SHP77 treated with DMSO at 0.1 percent for 48 hours (cell line): ENCODE data around the gene COX7A1.
"Not testable (repeated sequence)": the region's sequence is repeated elsewhere in the genome, so short reads cannot be mapped to it uniquely, and the experiment has no call there.

Experiments
- DNase-seq: peaks from one replicate; lab custom pipeline; 2025; lab: John Stamatoyannopoulos, UW

Gene COX7A1

DNA sequence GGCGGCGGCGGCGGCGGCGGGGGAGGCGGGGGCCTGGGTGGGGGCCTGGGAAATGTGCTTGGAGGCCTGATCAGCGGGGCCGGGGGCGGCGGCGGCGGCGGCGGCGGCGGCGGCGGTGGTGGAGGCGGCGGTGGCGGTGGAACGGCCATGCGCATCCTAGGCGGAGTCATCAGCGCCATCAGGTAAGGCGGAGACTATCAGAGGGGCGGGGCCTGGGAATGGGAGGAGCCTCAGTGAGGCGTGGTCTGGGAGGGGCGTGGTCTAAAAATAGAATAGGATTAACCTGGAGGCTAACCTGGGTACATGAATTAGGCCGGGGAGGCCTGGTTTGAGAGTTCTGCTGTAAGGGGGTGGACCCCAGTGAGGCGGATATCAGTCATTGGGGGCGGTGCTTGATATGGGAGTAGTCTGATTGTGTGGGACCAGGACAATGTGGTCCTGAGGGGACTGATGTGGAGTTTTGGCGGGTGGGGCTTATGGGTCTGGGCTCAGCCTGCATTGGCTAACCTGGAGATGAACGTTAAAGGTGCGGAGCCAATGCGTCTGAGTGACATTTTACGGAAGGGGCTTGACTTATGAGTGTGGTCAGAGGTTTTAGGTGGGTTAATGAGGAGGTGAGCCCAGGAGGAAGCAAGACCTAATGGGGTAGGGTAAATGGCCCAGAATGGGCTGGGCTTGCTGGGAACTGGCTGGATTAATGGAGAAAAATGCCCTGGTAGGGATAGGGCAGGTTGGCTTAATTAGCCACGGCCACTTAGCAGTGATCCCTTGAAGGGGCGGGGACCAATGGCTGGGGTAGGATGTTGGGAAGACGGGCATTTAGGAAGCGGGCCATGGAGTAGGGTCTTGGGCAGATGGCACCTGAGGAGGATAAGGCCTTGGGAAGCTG, 11.0 kb downstream of the COX7A1 start:
- DNase-seq: peak; percentile 52

DNA sequence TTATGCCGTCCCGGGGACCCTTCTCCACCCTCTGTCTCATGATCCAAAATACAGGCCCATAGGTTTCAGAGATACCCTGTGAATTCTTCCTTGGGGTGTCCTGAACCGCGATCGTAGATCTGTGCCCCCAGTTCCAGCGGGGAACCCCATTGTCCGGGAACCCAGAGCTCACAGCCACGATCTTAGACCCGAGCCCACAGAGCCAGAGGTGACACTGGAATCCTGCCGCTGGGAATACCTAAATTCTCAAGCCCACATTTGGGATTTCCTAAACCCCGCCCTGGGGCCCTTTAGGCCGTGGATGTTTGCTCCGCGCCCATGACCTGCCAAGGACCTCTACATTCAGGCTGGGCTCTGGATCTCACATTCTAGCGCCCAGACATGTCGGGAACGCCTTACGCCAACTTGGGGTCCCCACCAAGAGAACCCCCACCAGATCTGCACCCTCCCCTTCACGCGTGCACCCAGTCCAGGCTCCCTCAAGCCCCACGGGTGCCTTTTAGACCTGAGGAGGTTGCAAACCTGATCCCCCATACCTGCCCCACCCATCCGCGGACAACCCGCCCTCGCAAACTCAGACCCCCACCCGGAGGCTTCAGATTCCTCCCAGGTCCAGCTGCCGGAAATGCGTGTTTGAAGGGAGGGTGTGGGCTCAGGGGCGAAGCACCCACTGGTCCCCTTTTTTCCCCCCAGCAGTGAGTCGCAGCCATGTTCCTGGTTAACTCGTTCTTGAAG, 11.8 kb downstream of the COX7A1 start:
- peak; percentile 70 for DNase-seq

GRCh38 chr19:36139473-36140303, 12.6 kb downstream of the COX7A1 start, which contains the start of gene CAPNS1:
TSS of gene CAPNS1 (plus strand) at chr19:36140066. CDS start at chr19:36141012, 946 bp downstream.
- DNase-seq: peak; percentile 86

DNA sequence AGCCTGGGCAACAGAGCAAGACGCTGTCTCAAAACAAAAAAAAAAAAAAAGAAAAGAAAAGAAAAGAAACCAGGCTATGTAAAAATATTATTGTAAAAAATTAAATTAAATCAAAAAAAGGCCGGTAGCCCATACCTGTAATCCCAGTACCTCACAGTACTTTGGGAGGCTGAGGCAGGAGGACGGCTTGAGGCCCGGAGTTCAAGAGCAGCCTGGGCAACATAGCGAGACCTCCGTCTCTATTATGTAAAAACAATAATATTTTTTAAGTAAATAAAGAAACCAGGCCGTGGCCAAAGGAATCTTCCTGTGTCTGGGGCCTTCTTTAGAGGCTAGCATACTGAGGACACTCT, 13.2 kb downstream of the COX7A1 start:
- DNase-seq: no peak

GRCh38 chr19:36136964-36137686, 15.1 kb downstream of the COX7A1 start:
- DNase-seq: no peak

GRCh38 chr19:36134867-36135266, 17.4 kb downstream of the COX7A1 start:
- DNase-seq: not testable (repeated sequence)

DNA sequence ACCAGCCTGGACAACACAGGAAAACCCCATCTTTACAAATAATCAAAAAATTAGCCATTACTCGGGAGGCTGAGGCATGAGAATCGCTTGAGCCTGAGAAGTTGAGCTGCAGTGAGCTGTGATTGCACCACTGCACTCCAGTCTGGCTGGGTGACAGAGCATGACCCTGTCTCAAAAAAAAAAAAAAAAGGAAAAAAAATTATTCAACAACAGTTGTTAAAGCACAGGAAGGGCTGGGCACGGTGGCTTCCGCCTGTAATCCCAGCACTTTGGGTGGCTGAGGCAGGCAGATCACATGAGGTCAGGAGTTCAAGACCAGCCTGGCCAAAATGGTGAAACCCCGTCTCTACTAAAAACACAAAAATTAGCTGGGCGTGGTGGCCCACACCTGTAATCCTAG, 21.0 kb downstream of the COX7A1 start:
- not testable (repeated sequence) for DNase-seq

- DNase-seq: no peak
Observed at GRCh38 chr19:36128392-36128736, 23.9 kb downstream of the COX7A1 start.

- no peak for DNase-seq
Observed at GRCh38 chr19:36125557-36125956, 26.7 kb downstream of the COX7A1 start.

DNA sequence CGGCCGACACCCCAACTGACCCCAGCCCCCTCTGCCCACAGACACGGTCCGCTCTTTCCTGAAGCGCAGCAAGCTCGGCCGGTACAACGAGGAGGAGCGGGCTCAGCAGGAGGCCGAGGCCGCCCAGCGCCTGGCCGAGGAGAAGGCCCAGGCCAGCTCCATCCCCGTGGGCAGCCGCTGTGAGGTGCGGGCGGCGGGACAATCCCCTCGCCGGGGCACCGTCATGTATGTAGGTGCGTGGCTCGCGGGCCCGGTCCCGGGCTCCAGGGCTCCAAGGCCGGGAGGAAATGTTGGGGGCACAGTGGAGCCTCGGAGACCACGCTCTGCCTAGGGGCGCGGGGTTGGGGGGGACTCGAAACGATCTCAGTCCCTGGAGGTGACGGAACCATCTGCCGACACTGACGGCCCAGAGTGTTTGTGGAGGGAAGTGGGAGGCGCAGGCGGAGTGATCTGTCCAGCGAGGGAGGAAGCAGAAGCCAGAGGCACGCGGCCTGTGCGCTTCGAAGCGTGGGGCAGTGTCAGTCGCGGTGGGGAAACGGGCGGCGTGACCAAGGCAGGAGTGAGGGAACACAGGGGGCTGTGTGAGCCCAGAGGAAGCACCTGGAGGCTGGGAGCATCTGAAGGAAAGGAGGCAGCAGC, 30.6 kb downstream of the COX7A1 start:
- no peak for DNase-seq

GRCh38 chr19:36120984-36121358, 31.3 kb downstream of the COX7A1 start:
- DNase-seq: no peak

DNA sequence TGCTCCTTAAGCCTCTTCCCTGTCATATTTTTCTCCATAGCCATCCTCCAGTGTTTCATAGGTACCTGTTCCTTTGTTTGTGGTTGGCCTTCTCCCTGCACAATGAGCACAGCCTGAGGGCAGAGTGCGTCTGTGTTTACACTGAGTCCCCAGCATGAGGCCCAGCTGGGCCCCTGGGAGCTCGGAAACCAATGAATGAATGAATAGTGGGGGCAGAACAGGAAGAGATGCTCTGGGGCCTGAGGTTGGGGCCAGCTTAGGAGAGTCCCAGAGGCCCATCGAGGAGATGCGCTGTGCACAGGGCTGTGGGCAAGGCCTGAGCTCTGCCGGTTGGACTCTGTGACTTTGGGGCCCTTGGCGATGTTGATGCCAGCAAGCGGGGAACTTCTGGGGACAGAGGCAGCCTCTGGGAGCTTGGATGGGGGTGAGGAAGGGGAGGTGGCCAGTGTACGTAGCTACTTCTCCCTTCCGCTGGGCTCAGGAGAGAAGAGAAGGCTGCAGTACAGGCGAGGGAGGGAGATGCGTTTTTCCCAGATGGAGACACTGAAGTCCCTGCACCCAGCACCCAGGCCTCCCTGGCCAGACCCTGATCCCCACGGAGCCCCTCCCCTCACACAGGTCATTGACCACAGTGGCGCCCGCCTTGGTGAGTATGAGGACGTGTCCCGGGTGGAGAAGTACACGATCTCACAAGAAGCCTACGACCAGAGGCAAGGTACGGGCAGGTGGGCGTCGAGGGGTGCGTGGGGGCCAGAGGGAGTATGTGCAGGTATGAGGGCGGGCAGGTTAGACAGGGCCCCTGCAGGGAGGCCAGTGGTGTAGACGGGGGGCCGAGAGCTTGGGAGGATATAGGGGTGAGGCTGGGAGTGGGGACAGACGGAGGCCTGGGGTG, 31.9 kb downstream of the COX7A1 start:
- no peak for DNase-seq

- no peak for DNase-seq
Observed at GRCh38 chr19:36116344-36116637, 36.0 kb downstream of the COX7A1 start.

GRCh38 chr19:36115453-36116343, 36.5 kb downstream of the COX7A1 start, which contains the start of gene TBCB:
TSS of gene TBCB (plus strand) at chr19:36115468. CDS start at chr19:36115561, 93 bp downstream.
- DNase-seq: no peak

- DNase-seq: peak; percentile 99
Observed at GRCh38 chr19:36114721-36115452, 37.4 kb downstream of the COX7A1 start, which contains the start of gene POLR2I. TSS of gene POLR2I (minus strand) at chr19:36114875. CDS start at chr19:36114856, 19 bp downstream.

- DNase-seq: no peak
Observed at GRCh38 chr19:36113894-36114720, 38.1 kb downstream of the COX7A1 start.

GRCh38 chr19:36113425-36113824, 38.8 kb downstream of the COX7A1 start:
- no peak for DNase-seq

- no peak for DNase-seq
Observed at GRCh38 chr19:36112678-36113077, 39.6 kb downstream of the COX7A1 start.
